ENCODE results near the gene CUX1.

DNA sequence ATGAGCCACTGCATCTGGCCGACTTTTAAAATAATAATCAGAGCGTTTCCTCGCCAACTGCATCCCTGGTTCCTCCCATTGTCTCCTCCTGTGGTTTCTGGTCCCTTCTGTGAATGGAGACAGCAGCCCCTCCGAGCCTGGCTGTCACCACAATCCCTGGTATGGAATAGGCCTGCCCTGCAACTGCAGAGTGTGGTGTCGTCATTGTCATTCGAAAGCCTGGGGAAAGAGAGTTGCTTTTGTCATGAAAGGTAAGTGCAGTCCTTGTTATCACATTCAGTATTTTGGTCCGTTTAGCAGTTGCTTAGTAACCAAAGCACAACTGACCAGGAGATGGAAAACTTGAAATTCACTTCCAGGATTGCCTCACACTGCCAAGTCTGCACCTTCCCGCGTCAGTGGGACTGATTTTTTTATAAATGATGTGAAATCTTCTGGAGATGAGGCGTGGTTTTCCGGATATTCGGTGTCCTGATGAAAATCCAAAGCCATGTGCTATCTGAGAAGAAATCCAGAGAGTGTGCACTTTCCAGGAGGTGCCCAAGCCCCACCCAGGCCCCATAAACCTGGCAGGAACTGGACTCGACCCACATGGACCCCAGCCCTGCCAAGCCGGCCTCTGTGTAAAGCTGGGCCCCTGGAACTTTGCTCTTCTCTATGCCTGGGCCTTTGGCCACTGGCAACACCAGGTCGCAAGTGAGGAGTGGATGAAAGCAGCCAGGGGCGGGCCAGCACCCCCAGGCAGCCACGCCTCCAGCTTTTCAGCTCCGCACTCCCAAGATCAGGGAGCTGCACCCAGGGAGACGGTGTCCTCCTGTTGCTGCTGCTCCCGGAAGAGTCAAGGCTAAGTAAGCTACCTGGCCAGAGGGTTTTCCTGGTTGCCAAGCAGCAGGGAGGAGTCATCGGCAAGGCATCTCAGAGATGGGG lies 335.5 kb downstream of the CUX1 start:
- TF ChIP-seq, protein P1, sequence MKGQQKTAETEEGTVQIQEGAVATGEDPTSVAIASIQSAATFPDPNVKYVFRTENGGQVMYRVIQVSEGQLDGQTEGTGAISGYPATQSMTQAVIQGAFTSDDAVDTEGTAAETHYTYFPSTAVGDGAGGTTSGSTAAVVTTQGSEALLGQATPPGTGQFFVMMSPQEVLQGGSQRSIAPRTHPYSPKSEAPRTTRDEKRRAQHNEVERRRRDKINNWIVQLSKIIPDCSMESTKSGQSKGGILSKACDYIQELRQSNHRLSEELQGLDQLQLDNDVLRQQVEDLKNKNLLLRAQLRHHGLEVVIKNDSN (IDR thresholded peaks at IDR 0.05) = no peak
- TF ChIP-seq, protein P2, sequence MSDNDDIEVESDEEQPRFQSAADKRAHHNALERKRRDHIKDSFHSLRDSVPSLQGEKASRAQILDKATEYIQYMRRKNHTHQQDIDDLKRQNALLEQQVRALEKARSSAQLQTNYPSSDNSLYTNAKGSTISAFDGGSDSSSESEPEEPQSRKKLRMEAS (IDR thresholded peaks at IDR 0.05) = no peak
- TF ChIP-seq EP300 (IDR thresholded peaks at IDR 0.05; ENCODE audit: borderline replicate concordance) (no peak), YY1 (IDR thresholded peaks at IDR 0.05; ENCODE audit: low read depth) (no peak), RAD21 (IDR thresholded peaks at IDR 0.05; ENCODE audit: low read depth) (no peak), FOXM1 (IDR thresholded peaks at IDR 0.05; ENCODE audit: borderline replicate concordance, low read depth) (no peak)
